Activated CD4-positive, CD25-positive, alpha-beta regulatory T cell treated with anti-CD3 and anti-CD28 coated beads, Interleukin-2, amount 50 U/mL, for 72 hours (primary cell): ENCODE results near the gene ESF1.
"Not testable (repeated sequence)": the region's sequence is repeated elsewhere in the genome, so short reads cannot be mapped to it uniquely, and the experiment has no call there.

ENCODE experiments used
- DNase-seq: peaks from one replicate; pipeline ENCODE4 v3.0.0; 2021

Gene ESF1

DNA sequence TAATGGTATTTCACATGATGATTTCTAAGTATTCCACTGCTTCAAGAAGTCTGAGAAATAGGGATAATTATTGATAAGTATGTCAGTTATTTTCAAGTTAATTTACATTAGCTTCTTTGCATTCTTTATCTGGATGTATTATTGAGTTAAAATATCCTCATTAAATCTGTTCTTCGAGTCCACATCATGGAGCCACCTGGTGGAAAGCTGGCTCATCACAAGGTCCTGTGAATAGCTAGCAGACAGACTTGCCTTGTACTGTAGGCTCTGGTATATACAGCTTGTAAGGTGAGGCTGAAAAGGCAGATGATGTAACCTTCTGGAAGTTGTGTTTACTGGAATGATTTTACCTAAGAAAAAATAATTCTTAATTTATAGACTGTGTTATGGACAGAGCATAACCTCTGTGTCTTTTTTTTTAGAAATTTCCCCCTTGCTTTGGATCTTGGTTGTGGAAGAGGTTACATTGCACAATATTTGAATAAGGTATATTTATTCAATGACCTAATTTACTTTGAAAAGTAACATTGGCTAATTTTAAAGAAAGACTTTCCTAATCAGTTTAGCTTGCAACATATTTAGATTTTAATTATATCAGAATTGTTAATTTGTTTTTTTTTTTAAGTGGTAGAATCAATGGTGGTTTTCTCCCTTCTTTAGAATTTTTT lies 3.6 kb upstream of the ESF1 start:
- DNase-seq = no peak

DNA sequence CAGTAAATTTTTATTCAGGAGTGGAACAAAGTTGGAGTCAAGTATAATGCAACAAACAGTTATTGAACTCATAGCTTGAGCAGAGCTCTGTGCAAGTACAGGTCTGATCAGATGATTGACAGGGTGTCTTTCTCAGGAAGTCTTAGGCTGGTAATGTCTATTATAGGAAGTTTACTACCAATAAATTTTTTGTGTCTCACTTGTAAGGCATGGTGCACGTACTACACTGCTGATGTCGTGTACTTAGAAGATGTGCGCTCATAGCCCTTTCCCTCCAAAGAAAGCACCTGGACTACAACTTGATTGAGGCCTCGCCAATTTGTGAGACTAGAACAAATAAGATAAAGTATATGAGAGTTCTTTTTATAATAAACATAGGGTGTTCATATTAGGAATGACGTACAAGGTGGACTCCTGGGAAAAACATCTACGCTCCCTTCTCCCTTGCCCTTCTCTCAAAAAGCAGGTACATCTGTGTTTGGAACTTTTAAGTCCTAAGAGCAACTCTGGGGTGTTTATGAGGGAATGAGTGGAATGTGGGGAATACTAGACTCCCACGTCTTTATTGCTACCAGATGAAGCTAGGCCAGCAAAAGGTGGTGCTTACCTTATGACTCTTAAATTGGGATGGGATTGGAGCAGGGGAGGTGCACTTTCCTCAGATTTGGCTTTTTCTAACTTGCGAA lies 1.6 kb upstream of the ESF1 start:
- DNase-seq = no peak

DNA sequence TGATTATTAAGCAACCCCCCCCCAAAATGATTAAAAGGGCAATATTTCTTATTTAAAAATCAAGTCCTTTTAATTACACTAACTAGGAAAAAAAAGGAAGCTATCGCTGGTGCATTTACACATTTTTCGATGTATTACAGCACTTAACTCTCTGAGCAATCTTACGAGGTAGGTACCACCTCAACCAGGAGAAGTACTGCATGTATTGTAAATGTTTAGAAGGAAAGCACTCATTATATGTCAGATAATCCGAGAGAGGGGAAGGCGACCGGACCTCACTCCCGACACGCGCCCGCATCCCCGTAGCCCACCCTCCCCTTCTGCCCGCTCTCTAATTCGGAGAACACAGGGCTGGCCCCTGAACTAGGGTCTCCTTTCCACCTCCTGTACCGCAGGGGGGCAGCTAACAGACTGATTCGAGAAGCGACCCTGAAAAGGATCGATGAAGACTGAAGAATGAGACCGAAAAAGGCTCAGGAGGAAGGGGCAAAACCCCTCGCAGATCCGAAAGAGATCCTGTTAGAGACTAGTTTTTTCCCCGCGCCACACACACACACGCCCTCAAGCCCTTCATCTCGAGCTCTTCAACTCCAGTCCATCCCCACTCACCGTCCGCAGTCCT lies 337 bp downstream of the ESF1 start:
- no peak for DNase-seq

DNA sequence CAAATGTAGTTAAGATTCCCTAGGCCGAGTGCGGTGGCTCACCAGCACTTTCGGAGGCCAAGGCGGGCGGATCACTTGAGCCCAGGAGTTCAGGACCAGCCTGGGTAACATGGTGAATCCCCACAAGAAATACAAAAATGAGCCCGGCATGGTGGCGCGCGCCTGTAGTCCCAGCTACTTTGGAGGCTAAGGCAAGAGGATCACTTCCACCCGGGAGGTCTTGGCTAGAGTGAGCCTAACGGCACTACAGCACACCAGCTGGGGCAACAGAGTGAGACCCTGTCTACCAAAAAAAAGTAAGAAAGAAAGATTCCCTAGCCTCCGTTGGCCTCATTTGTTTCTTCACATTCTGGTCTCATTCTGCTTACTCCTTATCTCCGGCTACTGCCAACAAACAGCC lies 1.2 kb downstream of the ESF1 start:
- DNase-seq = no peak

DNA sequence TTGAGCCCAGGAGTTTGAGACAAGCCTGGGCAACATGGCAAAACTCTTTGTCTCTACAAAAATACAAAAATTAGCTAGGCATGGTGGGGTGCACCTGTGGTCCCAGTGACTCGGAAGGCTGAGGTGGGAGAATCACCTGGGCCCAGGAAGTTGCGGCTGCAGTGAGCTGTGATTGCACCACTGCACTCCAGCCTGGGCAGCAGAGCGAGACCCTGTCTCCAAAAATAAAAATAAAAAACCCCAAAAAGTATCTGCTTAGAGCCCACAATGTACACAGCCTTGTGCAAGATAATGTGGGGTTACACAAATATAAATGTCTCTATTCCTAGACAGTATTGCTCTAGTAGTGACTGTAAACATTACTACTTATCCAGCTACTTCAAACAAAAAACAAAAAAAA lies 5.9 kb downstream of the ESF1 start:
- no peak for DNase-seq

DNA sequence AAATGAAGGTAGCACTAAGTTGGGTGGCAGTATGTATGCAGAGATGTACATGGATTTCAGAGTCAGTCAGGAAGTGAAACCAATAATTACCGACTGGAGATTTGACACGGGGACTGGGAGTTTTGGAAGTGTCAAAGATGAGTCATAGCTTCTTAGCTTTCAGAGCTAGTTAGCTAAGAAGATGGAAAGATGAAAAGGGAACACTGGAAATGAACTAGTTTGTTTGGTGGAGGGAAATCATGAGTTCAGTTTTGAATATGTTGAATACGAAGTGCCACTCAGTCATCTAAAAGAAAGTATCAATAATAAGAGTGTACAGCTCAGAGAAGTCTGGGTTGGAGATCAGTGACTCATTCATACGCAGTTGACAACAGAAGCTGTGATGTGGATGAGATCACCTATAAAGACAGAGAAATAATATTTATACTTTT lies 7.5 kb downstream of the ESF1 start:
- no peak for DNase-seq

DNA sequence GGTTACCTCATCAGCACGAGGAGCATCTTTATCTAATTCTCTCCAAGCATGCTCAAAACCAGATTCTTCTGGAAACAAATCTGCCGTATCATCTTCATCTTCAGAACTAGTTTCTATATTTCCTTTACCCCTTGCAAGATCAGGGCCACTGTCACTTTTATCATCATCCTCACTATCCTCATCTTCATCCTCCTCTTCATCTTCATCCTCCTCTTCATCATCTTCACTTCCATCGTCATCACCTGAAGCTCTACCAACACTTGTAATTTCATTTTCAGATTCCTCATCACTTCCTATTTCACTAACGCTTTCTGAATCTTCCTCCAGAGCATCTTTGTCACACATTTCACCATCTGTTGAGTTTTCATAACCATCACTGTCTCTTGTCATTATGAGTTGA lies 8.9 kb downstream of the ESF1 start:
- no peak for DNase-seq

DNA sequence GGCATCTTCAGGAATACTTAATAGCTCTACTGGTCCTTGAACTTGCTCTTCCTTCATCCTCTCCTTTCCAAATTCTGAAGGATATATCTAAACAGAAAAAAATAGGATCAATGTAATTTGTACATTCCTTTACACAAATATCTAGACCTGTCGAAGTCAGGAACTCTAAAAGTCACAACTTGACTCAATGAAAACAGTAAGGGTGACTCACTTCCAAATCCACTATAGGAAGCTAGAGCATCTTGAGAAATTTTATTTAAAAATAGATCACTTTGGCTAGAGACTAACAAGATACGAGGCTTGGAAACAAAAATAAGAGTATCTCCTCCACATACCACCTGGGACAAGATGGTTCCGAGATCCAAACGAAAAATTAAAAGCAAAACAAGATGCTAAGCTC lies 12.2 kb downstream of the ESF1 start:
- DNase-seq = no peak

DNA sequence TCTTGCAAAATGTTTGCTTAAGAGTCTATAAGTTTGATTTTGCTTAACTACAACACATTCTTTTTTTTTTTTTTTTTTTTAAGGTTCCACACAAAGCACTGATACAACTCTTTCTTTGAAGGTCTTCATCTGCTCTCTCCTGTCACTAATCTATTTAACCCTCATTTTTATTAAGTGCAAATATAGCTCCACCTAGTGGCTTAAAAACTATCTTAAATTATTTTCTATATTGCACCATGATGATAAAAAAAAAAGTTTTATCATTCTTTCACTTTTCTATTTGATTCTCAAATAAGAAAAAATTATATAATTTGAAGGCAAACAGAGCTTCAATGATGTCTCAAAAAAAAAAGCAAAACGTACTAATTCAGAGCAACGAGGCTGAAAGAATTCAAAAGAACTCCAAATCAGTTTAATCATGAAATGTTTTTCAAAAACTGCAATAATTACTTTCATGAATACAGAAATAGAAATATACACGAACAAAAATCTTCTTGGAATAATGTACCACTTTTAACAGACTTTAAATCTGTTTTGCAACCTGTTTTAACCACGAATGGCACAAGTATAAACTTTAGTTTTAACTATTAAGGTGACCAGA lies 12.8 kb downstream of the ESF1 start:
- no peak for DNase-seq

DNA sequence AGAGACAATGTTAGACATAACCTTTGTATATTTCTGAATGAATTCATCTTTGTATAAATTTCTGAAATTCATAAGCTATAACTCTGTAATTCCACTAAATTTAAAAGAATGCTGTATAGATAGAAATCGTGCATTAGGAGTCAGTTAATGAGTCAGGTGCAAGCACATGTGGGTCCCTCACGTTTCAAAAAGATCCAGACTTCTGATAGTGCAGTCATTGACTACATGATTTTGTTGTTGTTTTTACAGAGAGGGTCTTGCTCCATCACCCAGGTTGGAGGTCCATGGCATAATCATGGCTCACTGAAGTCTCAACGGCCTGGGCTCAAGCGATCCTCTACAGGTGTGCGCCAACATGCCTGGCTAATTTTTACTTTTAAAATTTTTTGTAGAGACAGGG lies 14.6 kb downstream of the ESF1 start:
- no peak for DNase-seq

DNA sequence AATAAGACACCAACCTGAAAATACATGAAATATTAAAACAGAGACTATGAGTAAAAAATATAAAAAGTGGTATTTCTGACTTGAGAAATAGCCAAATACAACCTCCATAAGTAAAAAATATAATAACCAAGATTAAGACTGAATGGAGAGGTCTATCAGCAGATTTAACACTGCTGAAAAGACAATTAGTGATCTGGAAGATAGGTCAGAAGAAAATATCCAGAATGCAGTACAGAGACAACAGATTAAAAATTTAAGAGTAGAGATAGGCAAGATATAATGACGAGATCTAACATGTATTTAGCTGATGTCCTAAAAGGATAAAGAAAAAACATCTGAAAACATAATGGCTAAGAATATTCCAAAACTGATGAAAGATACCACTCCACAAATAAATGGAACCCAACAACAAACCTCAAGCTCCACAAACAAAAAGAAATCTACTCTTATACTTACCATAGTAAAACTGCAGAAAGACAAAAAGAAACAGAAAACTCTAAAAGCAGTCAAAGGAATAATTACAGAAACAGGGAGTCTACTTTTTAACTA lies 18.8 kb downstream of the ESF1 start:
- no peak for DNase-seq

DNA sequence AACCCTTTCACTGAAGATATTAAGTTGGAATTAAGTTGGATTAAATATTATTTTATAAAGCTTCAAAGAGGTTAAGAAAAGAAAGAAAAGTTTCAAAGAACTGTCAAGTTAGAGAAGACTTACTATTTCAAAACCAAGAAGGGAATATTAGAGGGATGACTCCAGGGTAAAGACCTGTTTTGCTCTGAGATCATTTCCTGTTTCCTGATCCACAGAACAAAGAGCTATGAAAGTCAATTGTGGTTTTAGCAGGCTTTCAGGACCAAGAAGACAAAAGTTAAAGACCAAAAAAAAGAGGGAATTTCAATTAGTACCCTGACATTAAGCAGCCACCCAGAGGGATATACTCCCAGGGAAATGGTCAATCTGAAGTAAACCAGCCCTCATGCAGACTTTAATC lies 19.4 kb downstream of the ESF1 start:
- no peak for DNase-seq

DNA sequence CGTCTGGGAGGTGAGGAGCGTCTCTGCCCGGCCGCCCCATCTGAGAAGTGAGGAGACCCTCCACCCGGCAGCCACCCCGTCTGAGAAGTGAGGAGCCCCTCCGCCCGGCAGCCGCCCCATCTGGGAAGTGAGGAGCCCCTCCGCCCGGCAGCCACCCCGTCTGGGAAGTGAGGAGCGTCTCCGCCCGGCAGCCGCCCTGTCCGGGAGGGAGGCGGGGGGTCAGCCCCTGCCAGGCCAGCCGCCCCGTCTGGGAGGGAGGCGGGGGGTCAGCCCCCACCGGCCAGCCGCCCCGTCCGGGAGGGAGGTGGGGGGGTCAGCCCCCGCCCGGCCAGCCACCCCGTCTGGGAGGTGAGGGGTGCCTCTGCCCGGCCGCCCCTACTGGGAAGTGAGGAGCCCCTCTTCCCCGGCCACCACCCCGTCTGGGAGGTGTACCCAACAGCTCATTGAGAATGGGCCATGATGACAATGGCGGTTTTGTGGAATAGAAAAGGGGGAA lies 24.2 kb downstream of the ESF1 start:
- DNase-seq = not testable (repeated sequence)

DNA sequence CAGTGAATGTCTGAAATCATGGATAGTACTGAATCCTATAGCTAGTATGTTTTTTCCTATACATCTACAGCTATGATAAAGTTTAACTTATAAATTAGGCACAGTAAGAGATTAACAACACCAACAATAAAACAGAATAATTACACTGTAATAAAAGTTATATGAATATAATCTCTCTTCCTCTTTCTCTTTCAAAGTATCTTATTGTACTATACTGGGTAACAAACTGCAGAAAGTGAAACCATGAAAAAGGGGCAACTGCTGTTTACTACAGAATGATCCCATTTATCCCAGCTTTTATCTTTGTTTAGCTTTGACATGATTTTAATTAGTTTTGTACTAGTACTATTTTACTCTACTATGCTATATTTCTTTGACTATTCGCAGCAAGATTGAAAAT lies 25.8 kb downstream of the ESF1 start:
- DNase-seq = no peak

DNA sequence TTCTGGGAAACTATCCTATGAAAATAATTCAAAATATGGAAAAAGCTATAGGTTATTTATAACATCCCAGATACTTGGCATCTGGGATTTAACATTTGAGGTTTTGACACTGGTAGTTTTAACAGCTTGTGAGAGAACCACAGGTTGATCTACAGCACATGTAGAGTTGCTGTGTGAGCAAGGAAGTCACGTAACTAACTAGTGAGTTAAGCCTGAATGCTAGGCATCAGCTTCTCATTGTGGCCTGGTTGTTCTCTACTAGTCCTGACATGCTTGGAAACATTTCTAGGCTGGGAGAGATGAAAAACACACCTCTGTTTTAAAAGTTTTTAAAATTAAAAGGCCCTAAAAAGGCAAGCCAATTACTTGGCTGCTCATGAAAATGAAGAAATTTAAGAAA lies 28.2 kb downstream of the ESF1 start:
- no peak for DNase-seq

DNA sequence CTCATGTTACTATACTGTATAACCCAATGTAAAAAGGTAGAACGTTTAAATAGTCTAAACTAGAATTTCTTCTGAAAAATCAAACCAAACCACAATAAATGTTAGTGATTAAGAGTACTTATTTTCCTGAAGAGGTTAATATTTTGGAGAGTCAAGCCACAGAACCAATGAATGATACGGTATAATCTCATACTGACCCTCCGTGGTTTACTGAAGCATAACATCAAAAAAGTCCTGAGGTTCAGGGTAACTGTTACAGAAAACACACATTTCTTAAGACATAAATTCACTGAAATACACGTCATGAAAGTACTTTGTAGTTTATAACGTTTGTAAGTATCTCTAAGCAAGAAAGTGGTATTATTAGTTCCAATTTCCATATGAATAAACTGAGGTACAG lies 28.9 kb downstream of the ESF1 start:
- no peak for DNase-seq

DNA sequence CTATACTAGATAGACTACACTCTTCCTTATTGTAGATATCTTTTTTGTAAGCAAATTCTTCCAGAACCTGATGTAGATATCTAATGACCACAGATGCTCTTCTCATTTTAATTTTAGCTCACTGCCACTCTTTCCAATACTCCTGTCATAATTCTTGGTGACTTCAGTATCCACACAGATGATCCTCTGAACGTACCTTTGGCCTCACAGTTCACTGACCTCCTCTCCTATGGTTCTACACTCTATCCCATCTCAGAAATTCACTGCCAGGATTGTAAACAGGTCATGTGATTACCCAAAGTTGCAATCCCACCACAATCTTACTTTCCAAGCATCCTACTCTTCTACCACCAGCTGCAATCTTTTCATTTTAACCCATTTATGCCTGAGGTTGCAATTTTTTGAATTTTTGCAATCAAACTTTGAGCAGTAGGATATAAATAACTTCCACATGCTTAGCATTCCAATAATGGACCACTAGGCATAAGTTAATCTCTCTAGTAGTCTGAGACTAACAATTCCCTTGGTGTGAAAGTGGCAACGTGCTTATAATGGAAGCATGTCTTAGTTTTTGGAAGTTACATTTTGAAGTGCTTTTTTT lies 31.2 kb downstream of the ESF1 start:
- DNase-seq = no peak

DNA sequence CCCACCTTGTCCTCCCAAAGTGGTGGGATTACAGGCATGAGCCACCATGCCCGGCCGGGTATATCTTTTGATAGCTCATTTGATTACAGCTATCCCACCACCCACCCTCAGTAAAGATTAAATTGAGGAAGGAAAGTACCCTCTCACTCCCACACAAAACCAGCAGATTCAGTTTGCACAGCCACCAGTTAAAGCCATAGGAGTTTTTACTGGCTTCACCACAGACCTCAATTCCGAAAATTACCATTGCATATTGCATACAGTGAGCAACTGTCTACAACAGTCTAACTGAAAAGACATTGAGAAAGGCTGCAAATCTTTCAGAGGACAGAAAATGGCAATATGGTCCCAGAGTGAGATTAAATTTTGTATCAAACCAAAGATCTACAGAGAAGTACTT lies 34.9 kb downstream of the ESF1 start:
- no peak for DNase-seq

DNA sequence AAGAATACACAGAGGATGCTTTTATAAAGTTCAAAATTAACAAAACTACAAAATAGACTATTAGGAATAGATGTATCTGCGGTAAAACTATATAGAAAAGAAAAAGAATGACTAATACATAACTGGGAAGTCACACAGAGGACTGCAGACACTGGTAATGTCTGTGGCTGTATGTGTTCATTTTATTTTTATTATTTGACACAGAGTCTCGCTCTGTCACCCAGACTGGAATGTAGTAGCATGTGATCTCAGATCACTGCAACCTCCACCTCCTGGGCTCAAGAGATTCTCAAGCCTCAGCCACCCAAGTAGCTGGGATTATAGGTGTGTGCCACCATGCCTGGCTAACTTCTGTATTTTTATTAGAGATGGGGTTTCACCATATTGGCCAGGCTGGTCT lies 38.9 kb downstream of the ESF1 start:
- no peak for DNase-seq

DNA sequence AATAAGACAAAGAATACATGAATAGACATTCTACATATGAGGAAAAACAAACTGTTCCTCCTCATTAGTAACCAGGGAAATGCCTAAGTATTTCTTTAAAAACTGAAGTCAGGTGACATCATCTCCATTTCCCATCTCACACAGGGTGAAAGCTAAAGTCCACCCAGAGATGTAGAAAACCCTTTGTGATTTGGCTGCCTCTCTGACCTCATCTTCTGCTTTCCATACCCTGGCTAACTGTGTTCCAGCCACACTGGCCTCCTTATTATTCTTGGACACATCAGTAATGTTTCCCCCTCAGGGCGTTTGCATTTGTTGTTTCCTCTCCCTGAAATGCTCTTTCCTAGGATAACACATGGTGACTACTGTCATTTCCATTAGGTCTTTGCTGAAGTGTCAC lies 40.4 kb downstream of the ESF1 start:
- DNase-seq = no peak

DNA sequence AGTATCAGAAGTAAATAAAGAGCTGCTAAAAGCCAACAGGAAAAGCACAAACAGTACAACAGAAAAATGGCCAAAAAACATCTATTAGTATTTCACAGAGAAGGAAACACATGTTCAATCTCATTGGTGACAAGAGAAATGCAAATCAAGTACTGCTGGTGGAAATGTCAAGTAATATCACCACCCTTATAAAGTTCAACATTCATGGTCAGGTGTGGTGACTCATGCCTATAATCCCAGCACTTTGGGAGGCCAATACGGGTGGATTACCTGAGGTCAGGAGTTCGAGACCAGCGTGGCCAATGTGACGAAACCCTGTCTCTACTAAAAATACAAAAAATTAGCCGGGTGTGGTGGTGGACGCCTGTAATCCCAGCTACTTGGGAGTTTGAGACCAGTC lies 42.8 kb downstream of the ESF1 start:
- no peak for DNase-seq

DNA sequence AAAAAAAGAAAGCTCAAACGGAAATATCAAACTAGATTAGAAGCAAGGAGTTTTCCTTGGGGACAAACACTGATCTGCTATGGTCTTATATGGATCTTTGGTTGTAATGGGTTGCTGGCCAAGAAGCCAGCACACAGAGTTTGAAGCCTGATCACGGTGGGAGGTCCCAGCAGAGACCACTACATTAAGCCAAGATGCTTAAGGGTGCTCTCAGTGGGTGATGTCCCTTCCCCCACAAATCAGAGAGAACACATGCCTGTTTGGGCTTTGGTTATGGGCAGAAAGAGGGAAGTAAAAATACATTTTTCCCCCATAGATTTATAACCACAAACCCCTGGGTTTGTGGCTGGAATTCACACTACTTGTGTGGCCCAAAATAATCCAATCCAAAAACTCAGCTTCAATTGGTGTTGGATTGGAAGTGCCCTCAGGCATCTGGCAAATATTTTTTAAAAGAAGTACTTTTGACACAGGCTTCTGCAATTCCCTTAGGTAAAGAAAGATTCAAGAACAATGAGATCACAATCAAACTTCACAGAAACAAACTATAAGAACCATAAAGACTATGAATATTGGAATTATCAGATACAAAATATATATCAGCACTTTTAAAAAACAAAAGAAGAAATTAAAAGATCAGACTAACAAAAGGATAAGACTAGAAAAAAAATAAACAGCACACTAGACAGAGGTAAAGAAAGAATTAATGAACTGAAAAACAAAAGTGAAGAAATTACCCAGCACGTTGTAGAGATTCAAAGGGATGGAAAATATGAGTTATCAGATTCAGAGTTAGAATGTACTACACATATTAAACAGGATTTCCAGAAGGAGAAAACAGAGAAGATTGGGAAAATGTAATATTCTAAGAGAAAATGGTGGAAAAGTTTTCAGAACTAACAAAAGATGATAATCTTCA lies 44.7 kb downstream of the ESF1 start:
- DNase-seq = no peak
